Measurements from ENCODE around the gene RANBP17.

RANBP17 gene

DNA sequence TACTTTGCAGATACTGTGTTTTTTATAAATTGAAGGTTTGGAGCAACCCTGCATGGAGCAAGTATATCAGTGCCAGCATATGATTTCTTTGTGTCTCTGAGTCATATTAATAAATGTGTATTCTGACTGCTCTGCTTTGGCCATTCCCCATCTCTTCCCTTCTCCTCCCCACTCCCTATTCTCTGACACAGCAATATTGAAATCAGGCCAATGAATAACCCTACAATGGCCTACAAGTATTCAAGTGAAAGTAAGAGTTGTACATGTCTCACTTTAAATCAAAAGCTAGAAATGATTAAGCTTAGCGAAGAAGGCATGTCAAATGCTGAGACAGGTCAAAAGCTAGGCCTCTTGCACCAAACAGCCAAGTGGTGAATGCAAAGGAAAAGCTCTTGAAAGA is 365.0 kb downstream of the RANBP17 start:
- Histone ChIP-seq H3K4me3 (replicated peaks; ENCODE audit: insufficient read depth, low read length) (no peak overlapping the region), H3K27ac (replicated peaks) (no peak overlapping the region), H3K27me3 (ENCODE audit: insufficient read depth, poor library complexity, severe bottlenecking) (peaks cover 8% of the 10 kb centered on the region)
- DNase-seq (ENCODE audit: low read depth in 1 of 2, low spot score in 1 of 2), result no peak
- no peak for TF ChIP-seq SPI1 (IDR thresholded peaks at IDR 0.05; ENCODE audit: borderline replicate concordance, low read depth)
- no peak for TF ChIP-seq CTCF (IDR thresholded peaks at IDR 0.05; ENCODE audit: insufficient read depth, low read length)
- TF ChIP-seq GABPA (IDR thresholded peaks at IDR 0.05; ENCODE audit: low read depth), result no peak
- TF ChIP-seq REST (IDR thresholded peaks at IDR 0.05; ENCODE audit: insufficient replicate concordance, low read depth), result no peak
- TF ChIP-seq POLR2AphosphoS5 (IDR thresholded peaks at IDR 0.05; ENCODE audit: low read depth), result no peak

GRCh38 chr5:171236651-171237050 is 374.8 kb downstream of the RANBP17 start:
- TF ChIP-seq POLR2AphosphoS5 (IDR thresholded peaks at IDR 0.05; ENCODE audit: low read depth), result no peak
- TF ChIP-seq GABPA (IDR thresholded peaks at IDR 0.05; ENCODE audit: low read depth), result no peak
- no peak for TF ChIP-seq SPI1 (IDR thresholded peaks at IDR 0.05; ENCODE audit: borderline replicate concordance, low read depth)
- TF ChIP-seq REST (IDR thresholded peaks at IDR 0.05; ENCODE audit: insufficient replicate concordance, low read depth), result no peak
- TF ChIP-seq CTCF (IDR thresholded peaks at IDR 0.05; ENCODE audit: insufficient read depth, low read length), result no peak
- H3K27ac ChIP-seq (replicated peaks), result no peak overlapping the region
- H3K27me3 ChIP-seq (ENCODE audit: insufficient read depth, poor library complexity, severe bottlenecking), result no peaks in the 10 kb centered on the region

DNA sequence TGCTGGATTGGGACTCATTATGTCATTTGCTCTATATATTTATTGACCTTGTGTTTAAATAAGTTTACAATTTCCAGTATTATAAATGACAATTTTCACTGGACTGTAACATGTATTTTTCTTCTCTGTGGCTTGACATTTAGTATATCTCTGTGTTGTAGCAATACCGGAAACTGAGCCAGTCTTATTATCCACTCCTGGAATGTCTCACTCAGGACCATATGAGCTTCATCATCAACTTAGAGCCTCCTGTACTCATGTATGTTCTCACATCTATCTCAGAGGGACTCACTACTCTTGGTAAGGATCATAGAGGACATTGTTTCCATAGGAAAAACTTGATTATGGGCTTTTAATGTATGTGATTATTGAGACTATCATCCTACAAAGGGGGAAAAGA is 380.7 kb downstream of the RANBP17 start:
- Histone ChIP-seq H3K27me3 (ENCODE audit: insufficient read depth, poor library complexity, severe bottlenecking) (no peaks in the 10 kb centered on the region), H3K4me3 (replicated peaks; ENCODE audit: insufficient read depth, low read length) (no peak overlapping the region), H3K27ac (replicated peaks) (no peak overlapping the region)
- no peak for DNase-seq (ENCODE audit: low read depth in 1 of 2, low spot score in 1 of 2)
- no peak for TF ChIP-seq POLR2AphosphoS5 (IDR thresholded peaks at IDR 0.05; ENCODE audit: low read depth)
- TF ChIP-seq GABPA (IDR thresholded peaks at IDR 0.05; ENCODE audit: low read depth), result no peak
- TF ChIP-seq CTCF (IDR thresholded peaks at IDR 0.05; ENCODE audit: insufficient read depth, low read length), result no peak
- TF ChIP-seq REST (IDR thresholded peaks at IDR 0.05; ENCODE audit: insufficient replicate concordance, low read depth), result no peak
- TF ChIP-seq SPI1 (IDR thresholded peaks at IDR 0.05; ENCODE audit: borderline replicate concordance, low read depth), result no peak

More at GRCh38 chr5:171236651-171237050, 374.8 kb downstream of the RANBP17 start:
- H3K4me3 ChIP-seq (replicated peaks; ENCODE audit: insufficient read depth, low read length), result no peak overlapping the region
- DNase-seq (ENCODE audit: low read depth in 1 of 2, low spot score in 1 of 2), result no peak

Measured in HL-60 (cell line).